Stimulated activated CD4-positive, alpha-beta T cell treated with anti-CD3 and anti-CD28 coated beads, Interleukin-4, amount 100 ng/mL, for 1 hour (primary cell): Measurements from ENCODE around the gene SLC22A3.
"Not testable (repeated sequence)": the region's sequence is repeated elsewhere in the genome, so short reads cannot be mapped to it uniquely, and the experiment has no call there.

Experiments used
- DNase-seq: peaks from one replicate; pipeline ENCODE4 v3.0.0-alpha.2; 2020

SLC22A3 gene

DNA sequence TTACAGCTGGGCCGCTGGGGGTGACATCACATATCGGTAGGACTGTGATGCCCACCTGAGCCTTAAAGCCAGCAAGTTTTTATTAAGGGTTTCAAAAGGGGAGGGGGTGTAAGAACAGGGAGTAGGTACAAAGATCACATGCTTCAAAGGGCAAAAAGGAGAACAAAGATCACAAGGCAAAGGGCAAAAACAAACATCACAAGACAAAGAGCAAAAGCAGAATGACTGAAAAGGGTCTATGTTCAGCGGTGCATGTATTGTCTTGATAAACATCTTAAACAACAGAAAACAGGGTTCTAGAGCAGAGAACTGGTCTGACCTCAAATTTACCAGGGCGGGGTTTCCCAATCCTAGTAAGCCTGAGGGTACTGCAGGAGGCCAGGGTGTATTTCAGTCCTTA lies 101.6 kb downstream of the SLC22A3 start:
- DNase-seq, result not testable (repeated sequence)

DNA sequence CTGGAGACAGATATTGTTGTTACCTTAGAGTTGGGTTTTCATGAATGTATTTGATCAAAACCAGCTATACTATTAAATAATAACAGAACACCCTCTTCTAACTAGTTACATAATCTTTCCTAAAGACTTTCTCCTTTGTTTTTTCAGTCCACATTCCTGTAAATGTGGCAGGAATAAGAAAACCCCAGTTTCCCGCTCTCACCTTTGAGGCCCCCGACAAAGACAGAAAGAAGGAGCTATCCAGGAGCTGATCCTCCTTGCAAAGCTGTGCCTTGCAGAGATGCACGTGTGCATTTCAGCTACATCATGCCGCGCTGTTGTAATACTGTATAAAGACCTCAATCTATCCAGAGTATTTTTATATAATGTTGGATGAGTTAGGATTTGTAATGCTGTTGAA lies 102.7 kb downstream of the SLC22A3 start:
- no peak for DNase-seq

- no peak for DNase-seq
Observed at GRCh38 chr6:160454303-160454702, 106.1 kb downstream of the SLC22A3 start.

DNA sequence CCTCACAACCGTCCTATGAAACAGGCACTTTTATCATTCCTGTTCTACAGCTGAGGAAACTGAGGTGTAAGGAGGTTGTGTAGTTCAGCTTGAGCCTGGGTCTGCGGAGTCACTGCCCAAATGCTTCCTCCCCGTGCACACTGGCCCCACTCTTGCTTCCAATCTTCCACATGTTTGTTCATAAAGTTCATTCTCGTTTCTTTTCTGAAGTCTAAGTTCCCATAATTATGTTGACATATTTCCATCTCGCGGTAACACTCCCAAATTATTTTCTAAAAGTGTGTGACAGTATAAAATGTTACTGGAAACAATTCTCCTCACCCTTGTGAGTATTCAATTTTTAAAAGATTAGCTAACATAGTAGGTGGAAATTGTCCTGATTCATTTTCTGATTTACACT lies 106.9 kb downstream of the SLC22A3 start:
- DNase-seq, result no peak

DNA sequence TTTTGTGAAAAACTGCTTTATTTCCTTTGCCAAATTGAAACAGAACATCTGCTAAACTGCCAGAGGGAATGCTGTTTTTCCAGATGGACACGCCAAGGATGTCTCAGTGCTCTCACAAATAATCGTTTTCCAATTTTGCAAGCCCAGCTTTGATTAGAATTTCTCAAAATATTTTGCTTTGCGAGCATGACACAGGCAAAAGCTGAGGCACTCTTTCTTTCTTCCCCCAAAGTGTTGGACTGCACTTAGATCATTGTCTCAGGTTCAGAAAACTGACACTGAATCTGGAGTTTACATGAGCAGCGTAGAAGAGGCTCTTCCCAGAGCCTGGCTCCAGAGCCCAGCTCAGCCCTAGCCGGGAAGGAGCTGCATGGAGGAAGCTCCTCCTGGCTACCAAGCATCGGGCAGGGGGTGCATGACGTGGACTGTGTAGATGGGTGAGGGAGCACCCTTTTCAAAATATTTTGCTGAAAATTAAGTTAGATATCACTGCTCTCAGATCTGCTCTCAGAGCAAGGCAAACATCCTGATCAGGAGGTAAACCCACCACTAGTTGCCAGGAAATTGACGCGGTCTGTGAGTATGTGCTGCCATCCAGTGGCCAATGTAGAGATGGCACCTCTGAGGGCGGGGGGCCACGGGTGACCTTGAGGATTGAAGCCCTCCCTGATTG lies 107.5 kb downstream of the SLC22A3 start:
- DNase-seq, result peak; percentile 64

- DNase-seq, result no peak
Observed at GRCh38 chr6:160456214-160456546, 108.0 kb downstream of the SLC22A3 start.

GRCh38 chr6:160457823-160458222 lies 109.6 kb downstream of the SLC22A3 start:
- DNase-seq, result no peak

- no peak for DNase-seq
Observed at GRCh38 chr6:160461641-160462040, 113.5 kb downstream of the SLC22A3 start.

GRCh38 chr6:160462116-160462515 lies 113.9 kb downstream of the SLC22A3 start:
- DNase-seq, result no peak

GRCh38 chr6:160462551-160463109 lies 114.5 kb downstream of the SLC22A3 start:
- no peak for DNase-seq

GRCh38 chr6:160464744-160465143 lies 116.6 kb downstream of the SLC22A3 start:
- DNase-seq, result no peak

- not testable (repeated sequence) for DNase-seq
Observed at GRCh38 chr6:160467261-160467871, 119.2 kb downstream of the SLC22A3 start.

DNA sequence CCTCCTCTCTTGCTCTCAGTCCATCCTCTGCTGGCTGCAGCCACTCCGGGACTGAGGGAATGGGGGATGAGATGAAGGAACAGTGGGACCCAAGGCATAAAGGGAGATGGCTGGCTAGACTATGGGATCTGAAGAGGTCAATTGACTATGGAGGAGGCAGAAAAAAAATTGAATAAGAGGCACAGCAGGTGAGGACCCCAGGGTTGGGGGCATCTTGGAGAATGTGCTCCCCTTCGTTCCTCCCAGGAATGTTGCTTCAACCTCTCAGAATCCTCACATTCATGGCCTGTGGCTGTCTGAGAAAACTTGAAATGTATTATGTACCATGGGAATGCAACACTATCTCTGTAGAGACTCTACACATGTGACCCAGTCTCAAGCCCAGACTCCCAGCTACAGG lies 121.0 kb downstream of the SLC22A3 start:
- DNase-seq, result no peak

DNA sequence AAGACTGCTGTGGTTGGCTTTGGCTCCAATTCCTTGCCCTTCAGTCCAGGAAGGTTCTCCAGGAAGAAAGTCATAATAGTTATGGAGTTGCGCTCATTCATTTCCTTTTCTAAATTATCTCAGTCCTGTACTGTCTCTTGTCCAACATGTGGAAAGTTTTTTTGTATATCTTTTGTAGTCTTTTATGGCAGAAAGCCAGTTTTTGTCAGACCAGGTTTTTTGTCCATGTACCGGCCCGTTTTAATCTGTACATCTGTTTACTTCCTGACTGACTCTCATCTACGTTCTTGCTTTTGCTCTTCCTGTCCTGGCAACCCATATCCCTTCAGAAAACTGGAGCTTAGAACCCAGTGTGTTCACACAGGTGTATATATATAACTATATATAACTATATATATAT lies 127.9 kb downstream of the SLC22A3 start:
- DNase-seq, result not testable (repeated sequence)

- not testable (repeated sequence) for DNase-seq
Observed at GRCh38 chr6:160477072-160477471, 128.9 kb downstream of the SLC22A3 start.

GRCh38 chr6:160477901-160478300 lies 129.7 kb downstream of the SLC22A3 start:
- DNase-seq, result no peak

- DNase-seq, result no peak
Observed at GRCh38 chr6:160487116-160487515, 138.9 kb downstream of the SLC22A3 start.

GRCh38 chr6:160489091-160489490 lies 140.9 kb downstream of the SLC22A3 start:
- DNase-seq, result no peak

DNA sequence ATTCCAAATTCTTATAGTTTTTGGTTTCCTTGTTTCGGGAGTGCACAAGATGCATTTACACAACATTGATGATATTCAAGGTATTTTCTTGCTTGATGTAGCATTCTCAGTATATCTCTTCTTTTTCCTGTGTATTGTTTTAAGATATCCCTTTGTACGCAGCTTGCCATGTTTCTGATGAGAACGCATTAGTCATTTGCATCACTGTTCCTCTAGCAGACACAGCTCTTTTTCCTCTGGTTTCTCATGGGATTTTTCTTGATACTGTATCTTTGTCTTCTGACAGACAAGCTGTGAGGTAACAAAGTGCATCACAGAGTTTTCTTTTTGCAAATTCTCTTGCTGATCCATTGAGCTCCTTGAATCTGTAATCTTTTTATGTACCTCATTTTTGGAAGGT lies 146.4 kb downstream of the SLC22A3 start:
- DNase-seq, result no peak

DNA sequence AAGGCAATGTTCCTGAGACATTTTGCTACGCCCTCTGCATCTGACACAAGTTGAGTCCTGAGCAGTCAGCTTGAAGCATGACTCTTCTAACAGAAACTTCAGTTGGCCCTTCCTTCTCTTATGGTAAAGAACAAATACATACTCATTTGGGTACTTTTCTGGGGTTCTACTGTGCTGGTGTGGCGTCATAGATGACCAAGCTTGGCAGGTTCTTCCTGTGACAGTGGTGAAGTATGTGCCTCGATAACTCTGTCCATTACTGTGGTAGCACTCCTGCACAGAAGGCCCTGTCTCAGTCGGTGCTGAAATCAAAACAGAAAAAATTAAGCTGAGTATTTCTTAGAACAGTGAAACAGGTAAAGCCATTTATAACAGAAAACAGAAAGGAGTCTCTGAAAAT lies 152.5 kb downstream of the SLC22A3 start:
- DNase-seq, result no peak
